H1 (cell line): ENCODE measurements around the gene LMTK2. TPM values are rescaled to one million over a fixed set of nuclear protein-coding genes. Genes with fewer than 3 reads are reported as not detected.

ENCODE experiments used
- CTCF ChIA-PET: fragments of 300-600 bp; sonication (Branson Sonifier 250); formaldehyde crosslinking; loops from one replicate; lab custom pipeline; 2021; ENCODE audit not compliant: partially characterized antibody; lab: Charles Lee
- POLR2A ChIA-PET: fragments of 300-600 bp; sonication (Branson Sonifier 250); formaldehyde crosslinking; loops from one replicate; lab custom pipeline; 2021; ENCODE audit warnings: inconsistent platforms; ENCODE audit not compliant: partially characterized antibody; lab: Charles Lee
- DNase-seq, 2 experiments: peaks; one replicate each; pipeline versions ENCODE4 v3.0.0 to v3.0.0-alpha.2; 2010 to 2022; ENCODE audit warnings: low spot score in 2 of 2, low read depth in 1 of 2, mixed read lengths in 1 of 2
- FAIRE-seq: peaks from 2 replicates; lab custom pipeline; 2011; peaks lifted over from hg19 to GRCh38; lab: Jason Lieb, UNC
- H2AFZ ChIP-seq: 2 replicates; pipeline ENCODE4 v1.8.1; 2012; ENCODE audit warnings: low read length, inconsistent platforms
- H2AK5ac ChIP-seq: 2 replicates; pipeline ENCODE4 v1.6.1; 2013; ENCODE audit warnings: low read depth, low read length
- H2BK120ac ChIP-seq: replicated peaks from 2 replicates; pipeline ENCODE3; 2013; ENCODE audit warnings: low read depth, low read length, inconsistent platforms
- H2BK12ac ChIP-seq: 2 replicates; pipeline ENCODE4 v1.6.1; 2013; ENCODE audit warnings: low read depth, low read length
- H2BK15ac ChIP-seq: 2 replicates; pipeline ENCODE4 v1.6.1; 2013; ENCODE audit warnings: low read length
- H2BK20ac ChIP-seq: 2 replicates; pipeline ENCODE4 v1.6.1; 2013; ENCODE audit warnings: low read length
- H2BK5ac ChIP-seq: 2 replicates; pipeline ENCODE4 v1.6.1; 2013; ENCODE audit warnings: low read depth, low read length
- H3K14ac ChIP-seq: 2 replicates; pipeline ENCODE4 v1.6.1; 2013; ENCODE audit warnings: inconsistent platforms; ENCODE audit not compliant: insufficient read length
- H3K18ac ChIP-seq: 2 replicates; pipeline ENCODE4 v1.6.1; 2013; ENCODE audit warnings: low read length; ENCODE audit errors: extremely low read depth
- H3K23ac ChIP-seq: 2 replicates; pipeline ENCODE4 v1.6.1; 2013; ENCODE audit warnings: inconsistent platforms; ENCODE audit not compliant: insufficient read length
- H3K23me2 ChIP-seq: 2 replicates; pipeline ENCODE4 v1.6.1; 2013; ENCODE audit warnings: low read depth, low read length
- H3K27ac ChIP-seq: 2 replicates; pipeline ENCODE4 v1.6.1; 2011; ENCODE audit warnings: low read depth, low read length, inconsistent platforms
- H3K27me3 ChIP-seq, 4 experiments: replicated peaks in 1 of 4; 1 replicate in 1 of 4; 2 replicates in 3 of 4; pipeline versions ENCODE4 v1.6.1 to v1.8.1; 2011 to 2013; ENCODE audit warnings: low read length in 3 of 4, mild to moderate bottlenecking in 3 of 4, inconsistent platforms in 2 of 4, mixed read lengths in 2 of 4, moderate library complexity in 1 of 4; ENCODE audit not compliant: control insufficient read depth in 3 of 4, insufficient read depth in 3 of 4; ENCODE audit errors: extremely low read depth in 1 of 4
- H3K36me3 ChIP-seq, 4 experiments: 2 replicates each; pipeline versions ENCODE4 v1.6.1 to v1.8.1; 2011 to 2013; ENCODE audit warnings: mild to moderate bottlenecking in 4 of 4, low read length in 3 of 4, moderate library complexity in 2 of 4, control low read depth in 1 of 4, inconsistent platforms in 1 of 4; ENCODE audit not compliant: insufficient read depth in 4 of 4, control insufficient read depth in 2 of 4
- H3K4ac ChIP-seq: replicated peaks from 2 replicates; pipeline ENCODE3; 2013; ENCODE audit warnings: low read length, low read depth, mixed read lengths, inconsistent platforms; ENCODE audit not compliant: insufficient read length
- H3K4me1 ChIP-seq, 4 experiments: replicated peaks in 1 of 4; 1 replicate in 1 of 4; 2 replicates in 3 of 4; pipeline versions ENCODE4 v1.6.1 to v1.8.1; 2011 to 2013; ENCODE audit warnings: low read length in 3 of 4, inconsistent platforms in 2 of 4, mixed read lengths in 1 of 4; ENCODE audit not compliant: insufficient read depth in 4 of 4, control insufficient read depth in 3 of 4
- H3K4me2 ChIP-seq, 2 experiments: 2 replicates each; pipeline versions ENCODE4 v1.6.1 to v1.8.1; 2011 to 2013; ENCODE audit warnings: low read depth in 2 of 2, low read length in 2 of 2, control low read depth in 1 of 2, inconsistent platforms in 1 of 2, mild to moderate bottlenecking in 1 of 2; ENCODE audit not compliant: insufficient read depth in 1 of 2
- H3K4me3 ChIP-seq, 4 experiments: fragments of 200-600, 300-600 bp in 1 of 4; sonication (generic), shearing (Covaris generic), sonication (Bioruptor Twin) in 1 of 4; 2 replicates each; pipeline versions ENCODE4 v1.5.1 to v1.8.1; 2011 to 2016; ENCODE audit warnings: low read length in 4 of 4, low read depth in 3 of 4, control low read depth in 2 of 4, inconsistent platforms in 2 of 4, mild to moderate bottlenecking in 2 of 4, mixed read lengths in 1 of 4, moderate library complexity in 1 of 4; ENCODE audit not compliant: insufficient read depth in 2 of 4; ENCODE audit errors: extremely low read depth in 1 of 4
- H3K56ac ChIP-seq: replicated peaks from 2 replicates; pipeline ENCODE3; 2013; ENCODE audit warnings: low read depth, mild to moderate bottlenecking, mixed read lengths, low read length, inconsistent platforms; ENCODE audit not compliant: insufficient read length
- H3K79me1 ChIP-seq: 2 replicates; pipeline ENCODE4 v1.6.1; 2013; ENCODE audit warnings: low read depth, low read length, control low read depth
- H3K79me2 ChIP-seq, 2 experiments: 2 replicates each; pipeline versions ENCODE4 v1.6.1 to v1.8.1; 2012 to 2013; ENCODE audit warnings: low read length in 2 of 2, mild to moderate bottlenecking in 2 of 2, inconsistent platforms in 1 of 2; ENCODE audit not compliant: insufficient read depth in 2 of 2, control insufficient read depth in 1 of 2
- H3K9ac ChIP-seq, 4 experiments: replicated peaks in 1 of 4; 1 replicate in 1 of 4; 2 replicates in 3 of 4; pipeline versions ENCODE4 v1.6.1 to v1.8.1; 2011 to 2013; ENCODE audit warnings: low read depth in 3 of 4, low read length in 3 of 4, control low read depth in 2 of 4, mild to moderate bottlenecking in 2 of 4, moderate library complexity in 2 of 4, inconsistent platforms in 1 of 4; ENCODE audit errors: extremely low read depth in 1 of 4
- H3K9me3 ChIP-seq, 2 experiments: 2 replicates each; pipeline versions ENCODE4 v1.6.1 to v1.8.1; 2012 to 2013; ENCODE audit warnings: mild to moderate bottlenecking in 2 of 2, moderate library complexity in 2 of 2, control low read depth in 1 of 2, inconsistent platforms in 1 of 2, low read depth in 1 of 2, low read length in 1 of 2, mixed read lengths in 1 of 2; ENCODE audit not compliant: insufficient read depth in 2 of 2
- H4K20me1 ChIP-seq, 2 experiments: replicated peaks in 1 of 2; 2 replicates each; pipeline versions ENCODE3 to v1.8.1; 2011 to 2013; ENCODE audit warnings: inconsistent platforms in 2 of 2, low read length in 2 of 2, mild to moderate bottlenecking in 1 of 2; ENCODE audit not compliant: insufficient read depth in 2 of 2, control insufficient read depth in 1 of 2
- H4K5ac ChIP-seq: 2 replicates; pipeline ENCODE4 v1.6.1; 2013; ENCODE audit warnings: low read length, low read depth, mixed read lengths, inconsistent platforms; ENCODE audit not compliant: insufficient read length
- H4K8ac ChIP-seq: 2 replicates; pipeline ENCODE4 v1.8.0; 2013; ENCODE audit warnings: mild to moderate bottlenecking, moderate library complexity, low read length, inconsistent platforms; ENCODE audit not compliant: insufficient read depth; ENCODE audit errors: extremely low read depth
- H4K91ac ChIP-seq: replicated peaks from 2 replicates; pipeline ENCODE3; 2013; ENCODE audit warnings: low read length, mixed read lengths, inconsistent platforms; ENCODE audit not compliant: insufficient read length
- BACH1 ChIP-seq: IDR thresholded peaks from 2 replicates; pipeline ENCODE4 v1.6.1; 2012; ENCODE audit warnings: low read length, improper control_type of control experiment
- CHD2 ChIP-seq: IDR thresholded peaks from 2 replicates; pipeline ENCODE4 v1.6.1; 2012; ENCODE audit warnings: low read length, improper control_type of control experiment
- EP300 ChIP-seq, 2 experiments: IDR thresholded peaks; 1 replicate in 1 of 2; 2 replicates in 1 of 2; pipeline ENCODE4 v1.6.1; 2011 to 2012; ENCODE audit warnings: low read depth in 2 of 2, low read length in 2 of 2, mild to moderate bottlenecking in 2 of 2, borderline replicate concordance in 1 of 2, inconsistent platforms in 1 of 2, moderate library complexity in 1 of 2
- KDM1A ChIP-seq: fragments of 200-600, 300-600 bp; sonication (generic); IDR thresholded peaks from 2 replicates; pipeline ENCODE4 v1.7.1; 2016; ENCODE audit warnings: mild to moderate bottlenecking, low read length, borderline replicate concordance
- RFX5 ChIP-seq: IDR thresholded peaks from 2 replicates; pipeline ENCODE4 v1.6.1; 2011; ENCODE audit warnings: low read depth, low read length, improper control_type of control experiment, borderline replicate concordance
- SIN3A ChIP-seq, 2 experiments: IDR thresholded peaks in 1 of 2; conservative IDR thresholded peaks in 1 of 2; 2 replicates each; pipeline ENCODE4 v1.6.1; 2011 to 2012; ENCODE audit warnings: low read length in 2 of 2, improper control_type of control experiment in 1 of 2, low read depth in 1 of 2, mild to moderate bottlenecking in 1 of 2
- SP1 ChIP-seq: IDR thresholded peaks from 2 replicates; pipeline ENCODE4 v1.6.1; 2011; ENCODE audit warnings: low read depth, low read length
- TAF7 ChIP-seq: optimal IDR thresholded peaks from 2 replicates; pipeline ENCODE3; 2011; ENCODE audit warnings: low read depth, mild to moderate bottlenecking, inconsistent platforms, low read length, moderate library complexity, borderline replicate concordance
- TCF12 ChIP-seq: IDR thresholded peaks from 2 replicates; pipeline ENCODE4 v1.6.1; 2011; ENCODE audit warnings: low read depth, mild to moderate bottlenecking, low read length
- TEAD4 ChIP-seq: IDR thresholded peaks from 2 replicates; pipeline ENCODE4 v1.6.1; 2012; ENCODE audit warnings: low read depth, low read length, inconsistent platforms, mixed read lengths
- YY1 ChIP-seq: IDR thresholded peaks from 2 replicates; pipeline ENCODE4 v1.6.1; 2011; ENCODE audit warnings: low read depth, mild to moderate bottlenecking, low read length
- WGBS, 2 experiments: shearing (Covaris generic) in 1 of 2; methylation state at CpG; one replicate each; pipeline versions ENCODE4 v1.1.6 to v1.1.7; 2013 to 2015; ENCODE audit warnings: low lambda C conversion rate in 2 of 2, mixed read lengths in 2 of 2, inconsistent platforms in 1 of 2, low coverage in 1 of 2, missing lambda C conversion rate in 1 of 2; ENCODE audit not compliant: insufficient replicate concordance in 2 of 2, insufficient coverage in 1 of 2, insufficient read length in 1 of 2; ENCODE audit errors: extremely low coverage in 1 of 2, missing lambda C conversion rate in 1 of 2; 5-methylcytosine and 5-hydroxymethylcytosine counted together
- polyA plus RNA-seq, 7 experiments: library from polyadenylated mRNA; depleted of rRNA in 3 of 7; stranded (reverse) in 5 of 7; unstranded in 2 of 7; fragments of >200 nt in 5 of 7; fragments of 200-250 nt in 2 of 7; gene quantifications; 1 replicate in 5 of 7; 2 replicates in 1 of 7; 4 replicates in 1 of 7; pipeline versions ENCODE4 v1.2.1 to v1.2.3, GENCODE V29; 2011 to 2013; ENCODE audit warnings: missing spikeins in 2 of 7, mixed read lengths in 2 of 7
- total RNA-seq: library from RNA; stranded (reverse); fragmentation: NEBNext Ultra II Directional; extraction: Animal tissue kit (Norgen Biotek cat#: 25700); gene quantifications from 2 replicates; pipeline ENCODE4 v1.2.1, GENCODE V29; 2021

The LMTK2 gene
- total and polyA plus RNA-seq, 2 of the 8 experiments (the other 6 are each of a cell fraction or from before 2014, with no cell fraction given), result 9.7 to 30.7 TPM

DNA sequence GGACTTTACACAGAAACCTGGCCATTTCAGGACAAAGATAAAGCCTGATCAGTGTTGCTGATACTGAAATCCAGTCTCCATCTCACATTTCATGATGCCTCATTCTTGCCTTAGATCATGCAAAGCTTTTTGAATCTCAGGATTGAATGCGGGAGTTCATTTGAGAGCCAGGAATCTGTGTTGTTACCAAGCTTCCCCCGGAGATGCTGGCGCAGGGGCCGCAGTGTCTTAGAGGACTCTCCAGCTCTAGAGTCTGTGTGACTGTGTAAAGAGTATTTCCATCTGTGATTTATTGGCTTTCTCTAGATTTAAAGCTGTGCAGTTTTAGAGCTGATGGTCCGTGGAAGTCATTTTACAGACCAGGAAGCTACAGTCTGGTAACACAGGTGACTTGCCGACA lies 32.0 kb downstream of the LMTK2 start:
- H3K27ac ChIP-seq, result no peak overlapping the region
- H3K56ac ChIP-seq, result no peak overlapping the region
- H2BK15ac ChIP-seq, result no peak overlapping the region
- no peak overlapping the region for H3K14ac ChIP-seq
- DNase-seq (no peak), FAIRE-seq (no peak)
- peaks cover 0 to 33% (median 17%) of the 10 kb centered on the region in 4 experiments; a peak in 7 of 8 replicates for H3K36me3 ChIP-seq
- no peak overlapping the region for H2BK20ac ChIP-seq
- H3K4me2 ChIP-seq, result no peak overlapping the region
- no peak overlapping the region for H4K5ac ChIP-seq
- no peak overlapping the region for H2BK12ac ChIP-seq
- no peak overlapping the region for H3K4ac ChIP-seq
- H3K79me1 ChIP-seq, result no peaks in the 10 kb centered on the region; the same call in 1 of the 2 replicates
- no peak overlapping the region for H4K91ac ChIP-seq
- peaks cover 2 to 9% of the 10 kb centered on the region in 2 experiments for H4K20me1 ChIP-seq
- H3K9me3 ChIP-seq, result no peaks in the 10 kb centered on the region
- no peak overlapping the region for H3K23ac ChIP-seq
- no peaks in the 10 kb centered on the region for H3K23me2 ChIP-seq
- no peaks in the 10 kb centered on the region for H3K27me3 ChIP-seq
- H4K8ac ChIP-seq, result no peak overlapping the region
- no peak overlapping the region for H2BK5ac ChIP-seq
- no peak overlapping the region for H3K18ac ChIP-seq
- 91% methylated on average over 6 of the region's 6 CpGs; no CpG with 5 or more reads in 1 of the 2 experiments for WGBS, 2 experiments
- H3K79me2 ChIP-seq, result peaks cover 0 to 13% of the 10 kb centered on the region in 2 experiments; a peak in 3 of 4 replicates
- no peak overlapping the region for H3K9ac ChIP-seq
- H2AFZ ChIP-seq, result no peak overlapping the region
- ChIA-PET CTCF (interaction anchor here (0.9 to 1.5 kb wide), 3 partner anchors 30 to 117 kb away, joined by 3 to 4 read pairs (median 3); no protein-coding TSS in a partner anchor), POLR2A (no interaction called here)
- H3K4me1 ChIP-seq, result peaks cover 0 to 6% (median 3%) of the 10 kb centered on the region in 4 experiments; a peak in 5 of 7 replicates
- no peak overlapping the region for H2BK120ac ChIP-seq
- no peak overlapping the region for H2AK5ac ChIP-seq
- H3K4me3 ChIP-seq, result no peak overlapping the region
- no peak for TF ChIP-seq SP1
- no peak for TF ChIP-seq BACH1
- no peak for TF ChIP-seq SIN3A (conservative IDR thresholded peaks at IDR 0.05 in 1 of 2, IDR thresholded peaks at IDR 0.05 in 1 of 2; ENCODE audit: low read depth in 1 of 2, low read length in 2 of 2)
- no peak for TF ChIP-seq EP300 (IDR thresholded peaks at IDR 0.05; ENCODE audit: borderline replicate concordance in 1 of 2, low read depth in 2 of 2, low read length in 2 of 2)
- no peak for TF ChIP-seq TAF7
- no peak for TF ChIP-seq CHD2
- no peak for TF ChIP-seq KDM1A
- no peak for TF ChIP-seq RFX5
- no peak for TF ChIP-seq TEAD4
- no peak for TF ChIP-seq TCF12
- no peak for TF ChIP-seq YY1
